ENCODE data around the gene CTSE.

GRCh38 chr1:205971082-205971481 lies 52.6 kb downstream of the CTSE start:
- no peak for TF ChIP-seq CTCF (IDR thresholded peaks at IDR 0.05)
- TF ChIP-seq POLR2A (IDR thresholded peaks at IDR 0.05): no peak
- TF ChIP-seq POLR2AphosphoS5 (IDR thresholded peaks at IDR 0.05): no peak

Data from prostate gland (tissue), 2 donors.